CD4-positive, alpha-beta T cell treated with Interferon alpha-2 for 1 hour (primary cell): ENCODE measurements around the gene MOAP1.
"Not testable (repeated sequence)": the region's sequence is repeated elsewhere in the genome, so short reads cannot be mapped to it uniquely, and the experiment has no call there.

Experiments used
- DNase-seq, 2 donors: peaks; one replicate each; pipeline ENCODE4 v3.0.0-alpha.2; 2020 to 2022

The MOAP1 gene

GRCh38 chr14:93142854-93143652 is 41.6 kb downstream of the MOAP1 start:
- no peak for DNase-seq

- no peak for DNase-seq
Observed at GRCh38 chr14:93137864-93138263, 46.8 kb downstream of the MOAP1 start.

GRCh38 chr14:93136508-93136907 is 48.2 kb downstream of the MOAP1 start:
- DNase-seq: not testable (repeated sequence)

- no peak for DNase-seq
Observed at GRCh38 chr14:93136009-93136408, 48.7 kb downstream of the MOAP1 start.

GRCh38 chr14:93135399-93135798 is 49.3 kb downstream of the MOAP1 start:
- no peak for DNase-seq

- DNase-seq: peak in 1 of 2 donors; percentile 18
Observed at GRCh38 chr14:93133464-93133863, 51.2 kb downstream of the MOAP1 start.

GRCh38 chr14:93132472-93133065 is 52.1 kb downstream of the MOAP1 start:
- DNase-seq: peak in 1 of 2 donors; percentile 50
